Activated T-helper 1 cell treated with anti-CD3 and anti-CD28 coated beads, Interleukin-2, amount 50 U/mL, for 16 hours (primary cell): ENCODE measurements around the gene CACNA1B.

ENCODE experiments used
- DNase-seq, 2 donors: peaks; one replicate each; pipeline ENCODE4 v3.0.0-alpha.2; 2020; ENCODE audit warnings: low read depth in 1 of 2, low spot score in 1 of 2

CACNA1B gene

DNA sequence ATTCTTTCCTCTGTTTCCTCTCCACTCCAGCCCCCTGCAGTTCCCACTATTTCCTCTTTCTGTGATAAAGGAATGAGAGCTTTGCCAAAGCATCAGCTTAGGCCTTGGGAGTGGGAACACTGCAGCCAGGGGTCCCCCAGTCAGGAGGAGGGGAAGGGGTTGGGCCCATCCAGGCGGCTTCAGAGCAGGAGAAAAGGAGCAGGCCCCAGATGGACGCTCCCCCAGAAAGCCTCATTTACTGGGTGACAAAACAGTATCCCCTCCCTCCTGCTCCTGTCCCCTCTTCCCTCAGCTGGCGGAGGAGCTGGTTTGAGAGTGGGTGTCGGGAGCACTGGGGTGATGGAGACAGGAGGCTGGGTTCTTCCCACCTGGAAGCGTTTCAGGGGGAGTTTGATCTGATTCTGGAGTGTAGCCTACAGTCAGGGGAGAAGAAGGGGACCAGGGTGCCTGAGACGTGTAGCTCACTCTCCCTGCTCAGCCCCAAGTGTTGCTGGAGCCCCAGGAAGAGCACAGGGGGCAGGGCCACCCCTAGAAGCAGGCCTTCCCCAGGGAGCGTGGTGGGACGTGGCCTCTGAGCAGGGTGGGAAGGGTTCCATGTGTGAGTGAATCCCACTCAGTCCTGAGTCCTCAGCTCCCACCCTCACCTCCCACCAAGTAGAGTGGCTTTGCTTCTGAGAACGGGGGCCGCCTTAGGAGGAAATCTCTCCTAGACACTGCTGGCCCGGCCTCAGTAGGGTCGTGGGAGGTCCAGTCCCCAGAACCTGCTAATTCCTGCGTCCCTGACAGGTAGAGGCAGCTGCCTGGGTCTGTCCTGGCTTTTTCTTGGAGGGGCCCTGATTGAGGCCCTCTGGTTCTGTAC lies 173.1 kb downstream of the CACNA1B start:
- no peak for DNase-seq

DNA sequence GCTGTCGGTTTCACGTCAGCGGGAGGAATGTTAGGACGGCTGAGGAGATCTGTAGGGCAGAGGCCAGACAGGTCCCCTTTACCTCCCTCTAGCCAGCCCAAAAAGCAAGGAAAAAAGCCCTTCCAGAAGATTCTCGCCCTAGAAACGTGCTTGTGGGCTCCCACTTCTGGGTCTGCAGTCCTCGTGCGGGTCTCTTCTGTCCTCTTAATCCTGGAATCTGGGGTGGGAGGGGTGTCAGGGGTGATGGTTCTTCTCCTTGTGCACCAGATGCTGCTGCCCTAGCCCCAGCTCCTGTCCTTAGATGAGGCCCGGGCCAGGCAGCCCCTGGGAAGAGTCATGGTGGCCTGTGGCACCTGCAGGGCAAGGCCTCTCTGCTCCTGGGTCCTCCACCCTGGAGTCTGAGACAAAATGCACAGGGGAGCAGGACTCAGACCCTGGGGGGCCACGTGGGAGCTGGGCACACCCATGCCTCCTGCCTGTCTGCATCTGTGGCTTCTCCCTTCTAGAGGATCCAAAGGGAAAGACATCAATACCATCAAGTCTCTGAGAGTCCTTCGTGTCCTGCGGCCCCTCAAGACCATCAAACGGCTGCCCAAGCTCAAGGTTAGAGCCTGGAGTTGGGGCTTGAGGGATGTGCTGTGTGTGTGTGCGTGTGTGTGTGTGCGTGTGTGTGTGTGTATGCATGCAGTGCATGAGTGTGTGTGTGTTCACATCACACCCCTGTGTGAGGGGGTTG lies 174.2 kb downstream of the CACNA1B start:
- no peak for DNase-seq

DNA sequence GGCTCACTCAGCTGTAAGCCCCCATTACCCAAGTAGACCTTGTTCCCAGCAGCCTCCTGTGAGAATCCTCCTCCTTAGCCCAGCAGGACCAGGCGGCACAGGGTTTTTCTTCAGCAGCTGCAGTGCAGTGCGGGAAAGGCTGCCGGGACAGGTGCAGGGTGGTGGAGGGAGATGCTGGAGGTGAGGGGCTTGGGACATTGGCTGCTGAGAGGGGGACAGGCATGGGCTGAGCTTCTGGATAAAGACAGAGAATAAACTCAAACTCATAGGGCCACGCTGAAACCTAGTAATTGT lies 174.7 kb downstream of the CACNA1B start:
- no peak for DNase-seq

DNA sequence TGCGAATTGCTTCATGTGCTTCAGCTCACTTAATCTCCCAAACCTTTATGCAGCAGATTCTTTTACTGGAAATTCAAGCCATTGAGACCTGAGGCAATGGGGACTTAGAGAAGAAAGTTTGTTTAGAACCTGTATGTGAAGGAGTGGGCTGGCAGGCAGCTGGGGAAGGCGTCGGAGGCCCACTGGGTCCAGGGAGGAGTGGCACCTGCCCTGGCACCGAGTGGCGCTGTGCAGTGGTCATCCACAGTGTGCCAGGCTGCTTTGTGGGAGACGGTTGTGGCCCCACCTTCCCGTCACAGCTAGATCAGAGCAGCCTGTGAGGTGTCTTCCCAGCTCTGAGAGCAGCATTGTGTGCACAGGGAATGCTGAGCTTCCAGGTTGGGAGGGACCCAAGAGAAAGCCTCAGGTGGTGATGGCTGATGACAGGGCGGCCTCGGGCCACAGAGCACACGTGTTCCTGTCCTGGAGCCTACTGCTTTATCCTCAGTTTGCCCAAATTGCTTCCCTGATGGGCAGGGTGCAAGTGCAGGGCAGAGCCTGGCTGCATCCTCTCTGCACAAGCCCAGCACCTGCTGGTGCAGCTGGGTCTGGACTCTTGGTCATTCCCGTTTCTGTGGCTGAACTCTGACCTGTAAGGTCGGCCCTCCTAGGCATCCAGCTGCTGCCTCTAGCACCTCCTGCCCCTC lies 175.2 kb downstream of the CACNA1B start:
- no peak for DNase-seq

DNA sequence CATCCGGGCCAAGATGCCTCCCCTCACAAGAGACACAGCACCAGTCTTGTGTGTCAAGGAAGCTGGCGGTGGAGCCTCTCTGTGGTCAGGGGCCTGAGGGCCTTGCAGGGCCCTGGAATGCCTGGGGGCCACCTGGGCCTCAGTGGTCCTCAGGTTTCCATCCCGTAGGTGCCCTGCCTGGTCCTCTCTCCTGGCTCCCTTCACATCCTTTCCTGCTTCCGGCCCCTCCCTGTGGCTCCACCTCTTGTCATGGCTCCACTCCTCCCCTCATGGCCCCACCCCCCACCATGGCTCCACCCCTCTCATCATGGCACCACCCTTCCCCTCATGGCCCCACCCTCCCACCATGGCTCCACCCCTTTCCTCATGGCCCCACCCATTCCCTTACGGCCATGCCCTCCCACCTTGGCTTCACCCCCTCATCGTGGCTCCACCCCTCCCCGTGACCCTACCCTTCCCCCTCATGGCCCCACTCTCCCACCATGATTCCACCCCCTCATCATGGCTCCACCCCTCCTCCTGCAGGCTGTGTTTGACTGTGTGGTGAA lies 175.8 kb downstream of the CACNA1B start:
- DNase-seq, result no peak

DNA sequence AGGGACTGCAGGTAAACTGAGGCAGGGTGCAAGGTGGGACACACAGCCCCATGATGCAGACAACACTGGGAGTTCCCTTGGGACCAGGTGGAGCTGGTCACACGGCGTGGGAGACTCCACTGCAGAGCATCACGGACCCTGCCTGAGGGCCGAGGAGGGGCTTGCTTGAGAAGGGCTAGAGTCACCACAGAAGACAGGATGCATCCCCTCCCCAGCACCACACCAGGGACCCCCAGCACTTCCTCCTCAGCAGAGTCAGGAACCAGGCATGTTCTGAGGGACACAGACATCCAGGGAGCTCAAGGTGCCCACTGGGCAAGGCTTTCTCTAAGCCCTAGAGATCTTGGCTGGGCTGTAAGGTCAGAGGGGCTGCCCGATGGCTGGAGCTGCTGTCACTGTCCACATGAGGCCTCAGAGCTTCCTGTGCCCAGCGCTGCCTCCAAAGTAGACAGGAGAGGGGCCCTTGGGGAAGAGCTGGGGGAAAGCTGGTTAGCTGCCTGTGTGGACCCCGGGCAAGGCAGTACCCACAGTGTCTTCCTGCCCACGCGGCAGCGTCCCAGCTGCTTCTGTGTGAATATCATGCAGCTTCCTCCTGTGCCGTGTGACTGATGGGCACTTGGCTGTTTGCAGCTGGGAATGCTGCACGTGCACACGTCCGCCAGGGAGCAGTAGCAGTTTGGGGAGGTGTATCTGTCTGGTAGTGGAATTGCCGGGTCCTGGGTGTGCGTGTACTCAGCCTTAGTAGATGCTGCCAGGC lies 176.6 kb downstream of the CACNA1B start:
- DNase-seq, result no peak

DNA sequence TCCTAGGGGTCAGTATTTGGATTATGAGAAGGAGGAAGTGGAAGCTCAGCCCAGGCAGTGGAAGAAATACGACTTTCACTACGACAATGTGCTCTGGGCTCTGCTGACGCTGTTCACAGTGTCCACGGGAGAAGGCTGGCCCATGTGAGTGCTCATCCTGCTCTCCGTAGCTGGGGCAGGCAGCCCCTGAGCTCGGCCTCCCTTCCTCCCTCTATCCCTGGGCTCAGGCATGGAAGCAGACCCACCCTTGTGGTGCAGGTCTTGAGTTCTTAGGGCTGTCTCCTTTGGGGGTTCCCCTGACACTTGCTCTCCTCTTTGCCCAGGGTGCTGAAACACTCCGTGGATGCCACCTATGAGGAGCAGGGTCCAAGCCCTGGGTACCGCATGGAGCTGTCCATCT lies 180.1 kb downstream of the CACNA1B start:
- DNase-seq, result no peak

DNA sequence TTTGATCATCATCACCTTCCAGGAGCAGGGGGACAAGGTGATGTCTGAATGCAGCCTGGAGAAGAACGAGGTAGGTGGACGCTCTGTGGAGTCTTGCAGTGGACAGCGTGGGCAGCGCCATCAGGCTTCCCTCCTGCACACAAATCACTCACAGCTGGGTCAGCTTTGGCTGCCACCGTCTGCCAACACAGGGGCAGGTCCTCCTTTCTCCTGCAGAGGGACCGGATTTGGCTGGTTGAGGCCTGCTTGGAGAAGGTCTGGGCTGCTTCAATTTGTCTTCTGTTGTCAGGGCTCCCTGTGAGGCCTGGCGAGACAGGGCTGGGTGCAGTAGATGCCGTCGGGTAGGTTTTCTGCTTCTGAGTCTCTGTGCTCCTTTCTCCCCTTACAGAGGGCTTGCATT lies 180.6 kb downstream of the CACNA1B start:
- DNase-seq, result no peak

DNA sequence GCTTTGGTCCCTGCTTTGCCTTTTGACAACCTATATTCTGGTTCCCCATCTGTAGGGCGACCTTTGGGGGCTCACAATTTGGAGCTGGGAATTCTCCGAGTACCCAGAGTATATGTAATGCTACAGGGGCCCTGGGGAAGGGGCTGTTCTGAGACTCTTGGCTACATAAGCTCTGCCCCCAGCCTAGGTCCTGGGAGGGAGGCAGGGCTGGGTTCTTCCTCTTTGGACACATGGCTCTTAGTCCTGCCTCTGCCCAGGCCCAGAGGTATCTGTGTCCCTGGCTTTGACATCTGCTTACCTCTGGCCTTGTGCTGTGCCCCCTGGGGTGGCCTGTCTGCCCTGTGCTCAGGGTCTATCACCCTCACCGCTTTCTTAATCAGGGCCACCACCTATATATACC lies 181.6 kb downstream of the CACNA1B start:
- no peak for DNase-seq

DNA sequence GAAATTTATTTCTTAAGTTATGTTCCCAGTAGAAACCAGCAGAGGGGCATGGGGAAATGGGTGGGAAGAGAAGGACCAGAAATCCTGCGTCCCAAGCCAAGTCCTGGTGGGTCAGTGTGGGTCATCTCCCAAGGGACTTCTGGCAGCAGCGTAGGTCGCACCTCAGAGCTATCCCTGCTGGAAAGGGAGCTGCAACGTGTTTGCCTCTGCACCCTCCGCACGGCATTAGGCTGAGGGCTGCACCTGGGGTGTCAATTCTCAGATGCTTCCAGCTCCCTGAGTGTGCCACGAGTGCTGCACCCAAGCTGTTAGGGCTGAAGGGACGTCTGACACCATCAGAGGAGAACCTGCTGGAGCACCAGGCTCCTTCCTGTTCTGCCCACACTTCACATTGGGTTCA lies 182.8 kb downstream of the CACNA1B start:
- DNase-seq, result no peak

DNA sequence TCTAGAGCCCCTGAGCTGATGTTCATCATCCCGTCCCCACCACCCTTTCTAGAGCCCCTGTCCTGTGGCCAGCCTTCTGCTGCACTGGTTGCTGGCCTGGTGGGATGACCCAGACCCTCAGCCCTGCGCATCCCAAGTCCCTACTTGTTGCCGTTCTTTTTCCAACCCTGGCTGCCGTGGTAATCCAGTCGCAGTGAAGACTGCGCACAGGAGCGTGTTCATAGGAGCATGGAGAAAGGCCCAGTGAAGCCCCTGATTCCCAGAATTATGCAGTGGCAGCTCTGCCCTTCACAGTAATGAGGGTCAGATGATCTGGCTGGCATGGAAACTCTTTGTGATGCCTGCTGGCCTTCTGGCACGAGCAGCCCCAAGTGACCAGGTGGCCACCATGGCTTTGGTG lies 183.3 kb downstream of the CACNA1B start:
- no peak for DNase-seq

DNA sequence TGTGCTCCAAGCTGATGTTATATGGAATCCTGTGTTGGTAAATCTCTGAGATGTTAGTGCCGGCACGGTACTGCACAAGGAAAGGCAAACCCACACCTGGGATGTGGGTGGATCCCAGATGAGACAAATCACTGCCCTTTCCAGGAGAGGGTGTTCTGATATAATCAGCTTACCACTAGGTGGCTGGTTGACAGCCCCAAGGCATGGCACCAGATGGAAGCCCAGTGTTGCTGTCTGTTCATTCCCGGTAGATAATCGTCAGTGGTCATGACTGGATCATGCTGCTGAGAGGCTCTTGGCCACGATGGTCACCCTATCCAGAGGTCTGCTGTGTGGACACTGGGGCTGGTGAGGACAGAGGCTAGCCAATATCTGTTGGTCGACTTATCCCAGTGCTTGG lies 184.0 kb downstream of the CACNA1B start:
- DNase-seq, result no peak

DNA sequence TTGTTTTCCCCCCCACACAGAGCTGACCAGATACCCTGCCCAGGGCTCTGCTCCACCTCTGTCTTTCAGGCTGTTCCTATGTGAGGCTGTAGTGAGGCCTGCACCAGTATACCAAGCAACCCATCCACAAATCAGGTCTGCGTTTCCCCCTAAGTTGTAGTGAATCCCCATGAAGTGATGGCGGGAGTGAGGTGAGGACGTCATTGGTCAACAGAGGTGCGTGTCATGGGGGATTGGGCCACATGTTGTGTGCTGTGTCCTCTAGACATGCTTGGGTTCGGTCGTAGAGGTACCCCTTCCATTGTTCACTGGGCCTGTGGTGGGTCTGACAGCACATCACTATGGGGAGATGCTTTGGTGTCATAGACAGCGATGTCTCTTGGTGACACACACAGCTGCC lies 184.6 kb downstream of the CACNA1B start:
- DNase-seq, result no peak

DNA sequence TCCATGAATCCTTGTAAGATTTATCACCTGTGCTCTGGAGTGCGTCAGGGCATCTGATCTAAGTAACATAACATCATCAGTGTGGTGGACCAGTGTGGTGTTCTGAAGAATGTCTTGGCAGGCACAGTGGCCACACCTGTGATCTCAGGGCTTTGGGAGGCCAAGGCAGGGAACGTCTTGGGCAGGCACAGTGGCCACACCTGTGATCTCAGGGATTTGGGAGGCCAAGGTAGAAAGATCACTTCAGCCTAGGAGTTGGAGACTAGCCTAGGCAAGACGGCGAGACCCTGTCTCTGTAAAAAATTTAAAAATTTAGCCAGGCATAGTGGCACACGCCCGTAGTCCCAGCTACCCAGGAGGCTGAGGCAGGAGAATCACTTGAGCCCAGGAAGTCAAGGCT lies 185.5 kb downstream of the CACNA1B start:
- DNase-seq, result no peak

DNA sequence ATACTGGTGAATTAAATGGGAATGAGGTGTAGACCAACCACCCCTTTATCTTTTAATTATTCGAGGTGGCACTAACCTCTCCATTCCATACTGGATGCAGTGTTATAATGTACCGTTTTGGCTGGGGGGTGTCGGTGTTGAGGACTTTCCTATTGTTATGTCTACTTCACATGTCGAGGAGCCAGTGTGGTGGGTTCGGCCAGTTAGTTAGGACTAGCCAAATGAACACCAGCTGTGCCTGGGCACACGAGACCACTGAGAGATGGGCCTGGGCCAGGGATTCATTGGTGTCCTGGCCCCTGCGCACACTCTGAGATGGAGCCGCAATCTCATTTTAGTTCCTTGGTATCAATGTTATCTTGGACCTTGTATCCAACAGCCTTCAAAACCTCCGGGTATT lies 186.2 kb downstream of the CACNA1B start:
- no peak for DNase-seq

DNA sequence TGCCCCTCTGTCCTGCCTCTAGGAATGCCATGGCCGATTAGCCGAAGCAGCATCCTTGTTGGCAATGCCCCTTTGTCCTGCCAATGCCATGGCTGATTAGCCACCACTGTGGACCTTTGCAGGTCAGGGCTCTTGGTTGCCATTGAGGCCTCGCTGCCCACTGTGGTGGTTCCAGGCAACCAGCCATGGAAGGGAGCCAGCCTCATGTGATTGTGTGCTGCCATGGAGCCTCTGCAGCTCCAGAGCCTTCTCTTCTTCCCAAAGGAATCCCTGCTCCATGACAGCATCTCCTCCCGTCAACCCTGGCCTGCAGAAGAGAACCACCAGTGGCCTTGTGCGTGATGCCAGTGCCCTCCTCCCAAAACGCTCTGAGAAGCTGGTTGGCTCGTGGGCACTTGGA lies 187.0 kb downstream of the CACNA1B start:
- DNase-seq, result no peak

DNA sequence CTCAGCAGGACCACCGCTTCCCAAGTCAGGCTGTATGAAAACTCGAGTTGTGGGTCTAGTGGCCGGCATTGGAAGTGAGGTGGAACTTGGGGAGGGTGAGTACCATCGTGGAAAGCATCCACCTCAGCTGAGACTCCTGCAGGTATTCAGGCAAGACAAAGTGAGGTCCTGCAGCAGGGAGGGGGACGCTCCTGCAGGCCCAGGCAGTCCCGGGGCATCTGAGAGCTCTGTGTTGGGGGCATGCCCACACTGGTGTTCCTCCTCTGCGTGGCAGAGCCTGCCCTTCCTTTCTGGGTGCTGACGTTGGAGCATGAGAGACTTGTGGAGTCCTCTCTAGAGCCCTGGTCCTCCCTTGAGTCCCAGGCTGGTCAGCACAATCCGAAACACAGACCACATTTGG lies 187.7 kb downstream of the CACNA1B start:
- DNase-seq, result no peak

DNA sequence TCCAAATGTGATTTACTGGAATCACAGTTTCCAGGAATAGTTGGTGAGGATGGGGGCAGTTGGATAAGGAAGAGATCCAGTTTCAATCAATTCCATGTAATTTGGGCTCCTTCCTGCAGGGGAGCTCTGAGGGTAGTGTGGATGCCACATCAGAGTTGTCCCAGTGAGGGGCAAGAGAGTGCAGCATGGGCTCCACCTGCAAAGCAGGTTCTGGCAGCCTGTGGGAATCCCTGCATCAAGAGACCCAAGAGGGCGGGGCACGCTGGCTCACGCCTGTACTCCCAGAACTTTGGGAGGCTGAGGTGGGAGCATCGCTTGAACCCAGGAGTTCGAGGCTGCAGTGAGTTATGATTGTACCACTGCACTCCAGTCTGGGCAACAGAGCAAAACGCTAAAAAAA lies 188.5 kb downstream of the CACNA1B start:
- no peak for DNase-seq

DNA sequence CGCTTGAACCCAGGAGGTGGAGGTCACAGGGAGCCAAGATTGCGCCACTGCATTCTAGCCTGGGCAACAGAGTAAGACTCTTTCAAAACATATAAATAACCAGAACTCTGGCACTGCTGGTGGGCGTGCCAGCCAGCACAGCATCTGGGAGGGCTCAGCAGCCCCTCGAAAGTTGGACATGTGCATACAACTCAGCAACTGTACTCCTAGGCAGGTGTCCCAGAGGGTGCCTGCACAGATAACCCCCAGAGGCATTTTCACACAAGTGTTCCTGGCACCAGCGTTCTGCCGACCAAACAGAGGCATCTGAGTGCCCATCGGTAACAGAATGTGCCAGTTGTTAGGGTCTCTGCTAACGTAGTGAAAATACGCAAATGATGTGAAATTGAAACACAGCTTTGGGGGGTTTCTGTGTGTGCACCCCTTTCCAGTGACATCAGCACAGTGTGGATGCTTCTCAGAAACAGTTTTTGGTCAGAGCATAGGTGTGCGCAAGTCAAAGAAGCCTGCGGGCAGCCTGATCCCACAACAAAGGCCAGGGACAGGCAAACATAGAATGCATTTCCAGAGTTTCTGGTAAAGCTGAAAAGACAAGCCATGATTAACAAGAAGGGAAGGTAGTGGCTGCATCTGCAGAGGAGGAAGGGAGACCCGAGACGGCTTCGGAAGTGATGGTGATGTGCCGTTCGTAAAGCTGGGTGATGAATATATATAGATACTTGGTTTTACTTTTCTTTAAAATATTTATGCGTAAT lies 190.2 kb downstream of the CACNA1B start:
- DNase-seq, result no peak

DNA sequence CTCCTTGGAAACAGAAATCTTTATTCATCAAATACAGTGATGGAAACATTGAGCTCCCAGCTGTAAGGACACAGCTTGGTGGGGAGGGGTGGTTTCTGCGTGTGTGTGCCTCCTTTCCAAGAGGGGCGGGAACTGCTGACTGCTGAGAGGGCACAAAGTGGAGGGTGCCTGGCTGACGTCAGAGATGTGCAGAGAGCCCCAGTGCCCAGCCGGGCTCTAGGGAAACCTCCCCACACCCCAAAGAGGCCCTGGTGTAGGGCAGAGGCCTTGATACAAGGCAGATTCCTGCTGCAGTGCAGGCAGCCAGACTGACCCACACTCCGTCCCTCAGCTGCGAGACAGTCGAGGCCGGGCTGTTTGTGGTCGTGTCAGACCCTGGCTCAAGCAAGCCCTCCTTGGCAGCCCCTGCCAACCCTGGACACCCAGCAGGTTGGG lies 191.0 kb downstream of the CACNA1B start:
- no peak for DNase-seq
